NCI-H2171 (cell line): ENCODE measurements around the gene TUB.

Source experiments
- DNase-seq: peaks from one replicate; lab custom pipeline; 2025; lab: John Stamatoyannopoulos, UW

Gene TUB

DNA sequence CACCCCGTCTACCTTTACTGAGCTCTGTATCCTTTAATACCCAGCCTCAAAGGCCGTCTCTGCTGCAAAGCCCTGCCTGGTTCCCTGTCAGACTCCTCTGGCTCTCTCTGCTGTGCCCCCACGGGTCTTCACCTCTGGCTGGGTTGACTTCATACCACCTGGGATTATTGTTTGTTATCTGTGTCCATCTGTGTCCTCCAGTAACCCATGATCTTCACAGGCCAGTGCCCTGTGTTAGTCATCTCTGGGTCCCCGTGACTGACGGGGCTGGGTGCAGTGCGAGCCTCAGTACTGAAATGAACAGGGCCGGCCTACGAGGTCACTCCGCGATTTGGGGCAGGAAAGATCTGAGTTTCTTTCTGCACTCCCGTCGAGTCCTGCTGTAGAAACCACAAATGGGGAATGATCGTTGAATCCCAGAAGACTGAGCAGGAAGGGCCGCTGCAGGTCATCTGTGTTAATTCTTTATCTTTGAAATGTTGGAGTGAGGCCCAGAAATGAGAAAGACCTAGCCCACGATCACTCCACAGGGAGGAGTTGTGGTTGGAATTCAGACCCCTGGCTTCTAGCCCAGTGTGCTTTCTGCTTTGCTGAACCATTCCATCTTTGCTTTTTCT, 12.3 kb upstream of the TUB start:
- no peak for DNase-seq

DNA sequence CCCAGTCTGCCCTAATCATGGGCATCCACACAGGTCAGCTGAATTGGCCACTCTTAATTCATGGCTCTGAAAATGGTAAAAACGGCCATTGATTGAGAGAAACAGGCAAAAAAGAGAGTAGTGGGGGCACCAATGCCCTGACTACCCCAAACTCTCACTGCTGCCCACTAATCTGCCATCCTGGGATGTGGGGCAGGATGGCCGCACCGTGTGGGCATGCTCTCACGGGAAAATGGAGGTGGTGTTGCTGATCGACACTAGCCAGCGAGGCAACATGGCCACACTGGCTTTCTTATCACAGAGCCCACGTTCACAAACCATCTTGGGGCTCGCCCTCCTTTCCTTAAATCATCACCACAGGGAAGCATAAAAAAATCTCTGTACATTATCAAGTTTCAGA, 11.2 kb upstream of the TUB start:
- DNase-seq: no peak

DNA sequence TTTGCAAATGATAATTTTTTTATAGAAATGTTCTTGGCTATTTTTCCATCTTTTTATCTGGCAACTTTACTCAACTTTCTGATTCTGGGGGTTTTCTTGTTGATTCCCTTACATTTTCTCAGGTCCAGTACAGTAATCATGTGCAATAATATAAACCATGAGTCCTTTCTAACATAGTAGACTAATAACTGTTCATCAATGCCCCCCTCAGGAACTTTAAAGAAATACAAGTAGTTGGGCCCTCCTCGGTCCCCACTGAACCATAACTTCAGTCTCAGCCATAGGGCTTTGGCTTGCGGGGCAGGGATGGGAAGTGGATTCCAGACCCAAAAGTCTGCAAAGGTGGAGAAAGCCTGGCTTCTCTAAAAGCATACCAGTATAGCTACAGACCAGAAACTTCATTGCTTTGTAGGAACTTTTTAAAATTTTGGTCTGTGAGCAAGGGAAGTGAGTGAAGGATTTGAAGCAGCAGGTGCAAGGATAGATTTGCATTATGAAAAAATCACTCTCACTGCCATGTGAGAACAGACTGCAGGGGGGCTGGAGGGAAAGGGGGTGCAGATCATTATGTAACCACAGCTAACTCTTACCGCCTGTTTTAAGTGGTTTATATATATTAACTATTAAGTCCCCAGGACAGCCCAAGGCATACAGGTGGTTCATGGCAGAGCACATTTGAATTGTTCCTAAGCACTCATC, 10.4 kb upstream of the TUB start:
- DNase-seq: no peak

DNA sequence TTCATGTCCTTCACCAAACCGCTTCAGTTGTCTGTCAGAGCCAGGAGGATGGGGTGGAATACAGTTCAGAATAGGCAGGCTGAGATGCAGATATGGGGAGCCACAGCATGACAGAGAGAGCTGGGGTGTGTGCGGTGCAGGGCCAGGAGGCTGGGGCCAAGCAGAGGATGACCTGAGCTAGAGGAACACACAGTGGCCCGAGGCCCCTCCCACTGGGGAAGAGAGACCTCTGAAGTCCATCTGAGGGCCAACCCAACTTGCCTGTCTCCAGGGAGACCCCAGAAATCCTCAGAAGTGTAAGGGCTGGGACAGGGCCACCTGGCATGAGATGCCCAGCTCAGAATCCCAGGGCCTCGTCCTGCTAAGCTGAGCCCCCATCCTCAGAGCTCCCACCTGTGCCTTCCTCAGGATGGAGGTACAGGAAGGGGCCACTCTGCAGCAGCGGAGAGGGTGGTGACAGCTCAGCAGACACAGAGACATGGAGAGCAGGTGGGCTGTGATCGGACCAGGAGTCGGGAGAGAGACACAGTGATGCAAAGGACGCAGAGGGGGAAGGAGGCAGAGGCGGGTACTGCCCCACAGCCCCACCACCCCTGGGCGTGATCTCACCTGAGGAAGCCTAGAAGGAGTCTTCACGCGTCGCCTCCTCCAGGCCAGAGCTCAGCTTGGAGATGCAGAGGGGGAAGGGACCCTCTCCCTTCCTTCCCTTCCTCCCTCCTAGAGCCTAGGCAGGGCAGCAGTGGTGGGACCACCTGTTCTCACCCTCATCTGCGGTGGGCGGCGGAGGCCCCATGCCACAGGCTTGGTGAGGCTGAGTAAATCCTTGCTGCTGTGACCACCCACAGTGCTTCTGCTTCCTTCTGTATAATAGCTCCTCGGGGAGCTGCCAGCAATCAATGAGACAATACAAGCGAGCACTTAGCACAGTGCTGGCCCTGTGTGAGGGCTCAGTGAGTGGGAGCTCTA, 9.1 kb upstream of the TUB start:
- no peak for DNase-seq

DNA sequence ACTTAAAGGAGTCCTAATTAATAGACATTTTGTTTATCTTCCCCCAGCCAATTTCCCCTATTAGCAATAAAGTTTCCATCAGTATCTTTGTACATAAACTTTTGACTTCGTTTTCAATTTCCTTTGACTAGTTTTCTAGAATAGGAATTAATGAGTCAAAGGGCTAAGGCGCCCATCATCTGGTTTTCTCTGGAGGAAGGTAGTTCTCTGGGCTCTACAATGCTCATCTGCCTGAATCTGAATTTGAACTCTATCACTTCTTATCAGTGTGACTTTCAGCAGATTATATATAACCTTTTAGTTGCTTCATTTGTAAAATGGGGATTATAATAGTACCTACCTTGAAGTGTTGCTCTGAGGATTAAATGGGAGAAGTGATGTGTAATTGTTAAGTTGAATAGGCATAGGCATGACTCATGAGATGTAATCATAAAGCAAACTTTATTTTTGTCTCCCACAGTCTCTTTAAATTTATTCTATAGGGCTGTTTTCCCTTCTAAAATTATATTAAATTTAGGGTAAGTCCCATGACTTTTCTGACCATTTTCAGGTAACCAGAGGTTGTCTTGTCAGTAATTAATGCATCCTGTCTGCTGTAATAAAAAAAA, 5.8 kb upstream of the TUB start:
- DNase-seq: no peak

DNA sequence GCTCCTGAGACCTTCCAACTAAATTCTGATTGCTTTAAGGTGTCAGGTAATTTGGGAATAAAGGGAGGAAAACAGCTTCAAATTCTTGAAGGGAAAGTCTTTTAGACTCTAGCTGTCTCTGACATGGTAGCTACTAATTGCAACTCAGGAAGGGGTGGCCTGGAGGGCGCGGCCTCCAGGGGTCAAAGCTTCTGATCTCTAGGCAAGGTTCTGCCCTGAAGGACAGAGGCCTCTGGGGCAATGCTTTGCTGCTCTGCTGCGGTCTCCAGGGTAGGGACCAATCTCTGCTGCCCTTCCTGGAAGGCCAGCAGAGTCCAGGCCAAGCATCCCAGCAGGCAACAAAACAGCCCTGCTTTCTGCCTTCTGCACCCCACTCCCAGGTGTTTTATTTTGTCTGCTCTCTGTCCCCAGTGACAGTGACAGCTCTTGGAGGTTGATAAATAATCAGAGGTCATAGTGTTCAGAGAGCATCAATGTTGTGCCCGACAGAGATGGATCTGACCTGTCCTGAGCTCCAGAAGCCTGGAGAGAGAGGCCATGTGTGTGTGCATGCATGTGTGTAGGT, 1.8 kb upstream of the TUB start:
- no peak for DNase-seq

DNA sequence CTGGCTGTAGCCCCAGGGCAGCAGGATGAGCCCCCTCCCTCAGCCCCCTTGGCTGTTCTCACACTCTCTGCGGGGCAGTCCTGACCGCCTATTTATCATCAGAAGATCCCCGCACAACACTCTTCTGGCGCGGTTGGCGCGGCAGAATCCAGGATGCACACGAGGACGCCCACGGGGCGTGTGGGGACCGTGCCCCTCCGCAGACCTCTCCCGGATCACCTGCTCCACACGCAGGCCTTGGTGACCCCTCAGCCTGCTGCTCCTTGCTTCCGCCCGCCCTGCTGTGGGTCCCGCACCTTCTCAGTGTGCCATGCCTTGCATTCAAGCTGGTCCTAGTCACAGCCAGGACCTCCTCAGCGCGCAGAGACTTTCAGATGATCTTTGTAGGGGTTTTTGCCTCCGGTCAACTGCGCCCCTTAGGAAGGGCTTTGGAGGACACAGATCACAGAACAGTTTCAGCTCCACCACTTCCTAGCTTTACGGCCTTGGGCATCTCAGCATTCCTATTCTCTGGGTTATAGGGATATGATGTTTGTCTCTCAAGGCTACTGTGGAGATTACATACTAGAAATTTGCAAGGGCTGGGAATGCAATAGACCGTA, 841 bp upstream of the TUB start:
- no peak for DNase-seq

DNA sequence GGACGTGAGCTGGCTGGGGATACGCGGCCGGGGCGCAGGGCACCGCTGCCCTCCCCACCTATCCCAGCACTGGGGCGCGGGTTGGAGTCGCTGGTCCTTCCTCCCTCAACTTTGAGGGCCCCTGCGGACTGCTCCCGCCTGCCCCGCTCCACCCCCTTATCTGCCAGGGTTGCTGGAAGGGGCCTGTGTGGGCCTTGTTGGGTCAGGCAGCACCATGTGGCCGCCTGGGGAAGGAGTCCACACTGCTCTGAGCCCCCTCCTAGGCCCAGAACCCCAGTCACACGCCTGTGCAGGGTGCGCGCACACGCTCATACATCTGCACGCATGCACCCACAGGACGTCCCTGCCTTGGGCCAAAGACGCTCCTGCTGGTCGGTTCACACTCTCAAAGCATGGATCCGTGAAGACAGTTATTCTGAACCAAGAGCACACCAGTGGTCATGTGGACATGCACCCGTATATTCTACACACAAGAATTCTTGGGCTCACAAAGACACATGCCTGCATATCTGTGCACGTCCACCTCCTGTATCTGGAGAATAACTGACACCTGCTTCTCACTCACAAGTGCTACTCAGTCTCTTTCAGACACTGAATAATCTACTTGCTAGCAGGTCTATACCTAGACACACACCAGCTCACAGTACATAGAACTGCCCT, 710 bp downstream of the TUB start:
- DNase-seq: no peak

DNA sequence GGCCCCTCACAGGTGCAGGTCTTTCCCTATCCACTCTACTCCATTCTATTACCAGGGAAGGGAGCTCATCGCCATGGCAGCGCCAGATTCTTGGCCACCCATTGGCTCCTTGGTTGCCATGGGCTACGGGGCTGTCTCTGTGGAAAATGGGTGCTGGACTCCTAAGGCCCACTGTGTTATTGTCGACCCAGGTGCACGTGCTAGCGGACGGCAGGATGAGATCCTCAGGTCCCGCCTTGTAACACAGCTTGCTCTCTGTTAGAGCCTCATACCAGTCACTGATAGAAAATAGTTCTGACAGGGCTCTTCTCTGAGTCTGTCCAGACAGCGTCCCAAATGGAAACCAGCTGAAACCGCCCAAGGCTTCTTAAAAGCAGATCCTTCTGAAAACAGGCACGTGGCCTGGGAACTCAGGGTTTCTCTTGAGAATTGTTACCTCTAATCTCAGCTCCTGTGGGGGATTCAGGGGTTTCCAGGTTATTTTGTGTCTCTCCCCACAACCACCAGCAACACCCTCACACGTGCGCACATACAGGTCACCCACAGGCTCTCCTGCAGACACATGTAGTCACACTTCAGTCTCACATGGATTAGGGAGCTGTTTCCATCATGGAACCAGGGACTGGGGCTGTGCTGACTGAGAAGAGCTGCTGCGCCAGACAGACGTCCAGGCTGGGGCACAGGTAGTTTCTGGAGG, 1.5 kb downstream of the TUB start:
- no peak for DNase-seq

DNA sequence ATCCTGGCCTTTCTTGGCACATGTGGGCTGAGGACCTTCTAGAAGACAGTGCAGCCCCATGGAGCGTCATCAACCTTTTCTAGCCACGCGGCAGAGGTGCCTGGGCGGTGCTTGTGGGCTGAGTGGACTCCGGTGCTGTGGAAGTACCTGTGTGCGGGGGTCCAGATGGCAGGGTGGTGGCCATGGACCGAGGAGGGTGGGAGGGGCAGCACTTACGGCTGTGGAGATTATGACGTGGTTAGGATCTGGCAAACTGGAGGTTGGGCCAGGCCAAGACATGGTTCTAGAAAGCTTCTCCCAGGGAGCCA, 2.0 kb downstream of the TUB start:
- no peak for DNase-seq

DNA sequence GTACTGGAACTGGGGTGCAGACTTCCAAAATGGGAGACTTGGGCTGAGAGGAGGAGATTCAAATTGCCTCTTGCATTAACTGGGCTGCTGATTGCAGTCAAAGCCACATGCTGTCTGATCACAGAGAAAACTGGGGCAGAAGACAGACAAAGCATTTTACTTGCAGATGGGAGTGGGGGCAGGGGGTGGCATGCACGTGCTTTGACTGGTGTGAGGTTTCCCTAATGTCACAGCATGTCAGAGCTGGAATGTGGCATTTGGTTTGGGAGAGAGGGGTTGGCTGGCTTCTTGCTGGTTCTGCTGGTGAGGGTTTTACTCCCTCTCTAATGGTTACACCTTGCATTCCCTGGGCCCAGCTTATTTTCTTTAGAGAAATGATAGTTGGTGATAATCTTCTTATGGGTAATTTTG, 2.9 kb downstream of the TUB start:
- DNase-seq: no peak

DNA sequence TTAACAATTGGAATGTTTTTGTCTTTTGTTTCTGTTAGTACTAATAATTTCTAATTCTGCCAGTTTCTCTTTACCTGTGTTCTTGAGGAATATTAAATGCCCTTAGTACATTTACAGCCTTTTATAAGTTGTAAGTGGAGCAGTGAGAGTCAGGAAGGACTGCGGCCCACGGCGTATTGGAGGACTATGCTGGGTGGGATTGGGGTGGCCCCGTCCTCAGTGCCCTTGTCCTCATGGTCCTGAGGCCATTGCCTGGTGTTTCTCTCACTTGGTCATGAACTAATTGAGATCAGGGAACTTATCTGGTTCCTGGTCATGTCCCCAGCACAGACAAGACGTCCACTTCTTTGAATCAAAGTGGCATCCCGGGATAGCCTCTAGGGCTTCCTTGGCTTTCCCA, 3.3 kb downstream of the TUB start:
- no peak for DNase-seq

DNA sequence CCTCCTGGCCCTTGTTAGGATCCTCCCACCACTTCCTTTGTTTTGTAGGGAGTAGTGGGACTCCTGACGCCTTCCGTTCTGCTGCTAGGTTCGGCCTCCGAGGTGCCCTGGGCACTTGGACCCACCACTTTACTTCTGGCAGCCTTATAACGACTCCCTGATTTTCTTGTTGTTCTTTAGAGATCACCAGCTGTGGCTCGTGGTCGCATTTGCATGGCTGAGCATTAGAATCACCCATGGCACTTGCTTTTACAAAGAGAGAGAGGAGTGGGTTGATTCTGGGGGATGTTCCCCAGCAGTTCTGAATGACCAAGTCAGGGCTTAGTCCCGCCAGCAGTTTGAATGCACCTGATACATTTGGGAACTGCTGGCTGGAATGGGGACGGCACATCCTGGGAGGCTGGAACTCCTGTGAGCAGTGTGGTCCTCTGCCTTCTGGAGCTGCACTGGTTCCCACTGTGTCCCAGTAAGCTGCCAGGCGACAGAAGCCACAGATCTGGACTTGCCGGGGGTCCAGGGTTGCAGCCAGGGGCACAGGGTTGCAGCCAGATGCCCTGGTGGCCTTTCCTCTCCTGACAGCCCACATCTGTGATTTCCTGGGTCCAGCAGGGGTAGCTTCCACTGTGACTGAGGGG, 4.1 kb downstream of the TUB start:
- no peak for DNase-seq

DNA sequence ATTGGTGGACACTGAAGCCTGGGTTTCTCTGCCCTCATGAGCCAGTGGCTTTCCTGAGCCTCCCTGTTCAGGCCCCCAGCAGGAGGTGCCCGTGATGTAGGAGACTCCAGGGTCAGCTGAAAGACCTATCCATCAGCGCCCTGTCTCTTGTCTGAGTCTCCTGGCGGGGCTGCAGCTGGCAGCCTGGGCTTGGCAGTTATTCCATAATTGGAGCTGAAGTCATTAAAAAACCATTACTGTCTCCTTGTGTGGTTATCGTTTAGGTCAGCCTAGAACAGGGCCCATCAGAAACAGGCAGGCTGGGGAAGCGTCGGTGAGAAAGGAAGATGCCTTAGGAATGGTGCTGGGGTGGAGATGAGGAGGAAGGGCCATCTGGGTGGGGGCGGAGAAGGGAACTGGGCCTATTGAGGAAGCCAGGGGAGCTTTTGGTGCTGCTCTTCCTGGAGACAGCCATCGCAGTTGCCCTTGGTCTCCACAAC, 5.0 kb downstream of the TUB start:
- no peak for DNase-seq

DNA sequence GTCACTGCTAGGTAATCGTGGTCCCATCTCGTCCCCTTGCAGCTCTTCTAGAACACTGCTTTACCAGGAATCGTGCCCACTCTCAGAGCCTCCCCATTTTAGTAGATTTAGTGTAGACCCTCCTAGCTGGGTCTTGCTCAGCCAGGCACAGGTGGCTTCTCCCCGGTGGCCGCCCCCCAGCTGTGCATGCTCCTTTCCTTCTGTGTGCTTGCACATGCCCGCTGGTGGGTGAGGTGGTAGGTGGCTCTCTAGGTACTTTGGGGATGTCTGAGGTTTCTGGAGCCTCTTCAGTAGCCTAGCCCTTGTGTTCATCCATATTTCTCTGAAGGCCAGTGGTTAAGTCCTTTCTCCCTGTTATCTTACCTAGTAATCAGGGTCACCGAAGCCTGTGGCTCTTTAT, 5.6 kb downstream of the TUB start:
- DNase-seq: no peak

DNA sequence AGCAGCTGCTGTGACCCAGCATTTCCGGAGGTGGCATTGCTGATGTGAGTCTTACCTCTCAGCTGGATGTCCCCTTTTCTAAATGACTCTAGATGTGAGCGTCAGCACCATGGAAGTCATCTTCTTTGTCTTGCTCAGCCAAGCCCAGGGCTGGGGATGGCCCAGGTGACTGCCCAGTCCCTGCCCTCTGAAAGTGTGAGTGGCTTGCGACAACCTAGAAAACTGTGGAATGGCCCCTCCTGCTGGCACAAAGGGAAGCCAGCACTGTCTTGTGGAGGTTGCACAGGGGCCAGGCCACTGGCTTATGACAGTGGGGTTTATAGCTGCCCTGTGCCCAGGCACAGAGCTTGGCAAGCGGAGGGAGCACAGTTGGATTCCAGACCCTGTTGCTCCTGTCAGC, 6.2 kb downstream of the TUB start:
- no peak for DNase-seq

DNA sequence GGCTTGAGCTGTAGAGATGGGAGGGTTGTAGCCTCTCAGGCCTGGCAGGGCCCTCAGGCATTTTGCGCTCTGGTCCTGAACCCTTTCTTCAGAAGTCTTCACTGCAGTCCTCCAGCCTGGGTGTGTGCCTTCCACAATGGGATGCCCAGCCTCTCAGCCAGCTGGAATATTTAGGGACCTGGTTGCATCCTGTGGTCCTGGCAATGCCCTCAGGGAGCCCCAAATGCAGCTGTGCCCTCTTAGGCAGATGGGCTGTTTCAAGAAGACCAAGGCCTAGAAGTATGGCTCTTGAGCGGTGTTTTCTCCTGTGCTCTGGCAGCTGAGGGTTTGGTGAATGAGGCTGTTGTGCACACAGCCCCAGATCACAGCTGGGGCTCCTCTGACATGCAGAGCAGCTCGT, 6.7 kb downstream of the TUB start:
- no peak for DNase-seq

DNA sequence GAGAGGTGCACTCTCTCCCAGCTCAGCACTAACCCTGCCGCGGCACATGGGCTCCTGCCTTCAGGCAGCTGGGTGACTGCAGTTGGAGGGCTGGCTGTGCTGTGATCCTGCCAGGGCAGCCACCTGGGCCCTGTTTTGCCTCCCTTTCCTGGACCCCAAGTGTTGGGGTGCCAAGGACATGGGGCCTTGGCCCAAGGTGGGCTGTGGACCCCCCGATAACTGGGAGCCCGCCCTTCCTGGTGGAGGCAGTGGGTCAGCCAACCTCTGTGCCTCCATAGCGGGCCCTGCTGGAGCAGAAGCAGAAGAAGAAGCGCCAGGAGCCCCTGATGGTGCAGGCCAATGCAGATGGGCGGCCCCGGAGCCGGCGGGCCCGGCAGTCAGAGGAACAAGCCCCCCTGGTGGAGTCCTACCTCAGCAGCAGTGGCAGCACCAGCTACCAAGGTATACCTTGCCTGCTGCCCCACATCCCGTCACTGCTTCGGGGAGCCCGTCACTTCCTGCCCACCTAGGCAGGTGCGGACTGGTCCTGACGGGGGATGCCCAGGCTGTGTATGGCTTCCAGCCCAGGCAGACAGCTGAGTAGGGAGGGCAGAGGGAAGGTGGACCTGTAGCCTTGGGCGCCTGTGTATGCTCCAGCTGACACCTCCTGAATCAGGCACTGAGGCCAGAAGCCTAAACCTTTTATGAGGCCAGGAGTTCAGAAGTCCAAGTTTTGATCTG, 8.9 kb downstream of the TUB start:
- no peak for DNase-seq

DNA sequence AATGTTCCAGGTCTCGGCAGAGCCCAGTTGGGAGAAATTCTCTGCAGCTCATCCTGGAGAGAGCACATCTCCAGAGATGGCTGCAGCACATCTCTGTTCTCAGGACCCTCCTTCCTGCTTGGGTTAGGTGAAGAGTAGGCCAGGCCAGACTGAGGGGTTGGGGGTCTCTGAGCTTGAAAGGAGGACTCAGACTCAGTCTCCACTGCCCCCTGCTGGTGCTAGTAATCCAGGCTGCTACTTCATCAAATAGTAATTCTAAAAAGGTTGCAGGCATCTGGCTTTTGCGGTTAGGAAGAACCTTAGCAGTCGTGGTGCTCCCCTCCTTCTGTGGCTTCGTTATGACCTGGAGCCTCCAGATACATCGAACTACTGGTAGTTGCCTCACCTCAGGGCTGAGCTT, 9.7 kb downstream of the TUB start:
- DNase-seq: no peak

DNA sequence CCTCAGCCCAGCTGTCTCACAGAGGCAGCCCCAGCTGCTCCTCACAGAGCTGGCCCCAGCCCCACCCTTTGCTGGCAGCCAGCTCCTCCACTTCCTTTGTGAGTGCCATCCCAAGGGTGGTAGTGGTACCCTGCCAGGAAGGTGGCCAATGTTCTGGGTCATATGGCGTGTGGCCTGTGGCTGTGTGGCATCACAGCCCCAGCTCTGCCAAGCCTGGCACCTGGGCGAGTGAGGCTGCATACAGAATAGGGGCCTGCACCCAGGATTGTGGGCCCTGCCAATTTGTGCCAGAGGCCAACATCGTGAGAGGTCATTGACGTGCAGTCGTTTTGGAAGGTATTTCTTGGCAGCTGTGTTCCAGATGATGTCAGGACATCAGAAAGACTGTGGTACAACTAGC, 10.7 kb downstream of the TUB start:
- DNase-seq: no peak
